ENCODE data around the gene CHST9.

DNA sequence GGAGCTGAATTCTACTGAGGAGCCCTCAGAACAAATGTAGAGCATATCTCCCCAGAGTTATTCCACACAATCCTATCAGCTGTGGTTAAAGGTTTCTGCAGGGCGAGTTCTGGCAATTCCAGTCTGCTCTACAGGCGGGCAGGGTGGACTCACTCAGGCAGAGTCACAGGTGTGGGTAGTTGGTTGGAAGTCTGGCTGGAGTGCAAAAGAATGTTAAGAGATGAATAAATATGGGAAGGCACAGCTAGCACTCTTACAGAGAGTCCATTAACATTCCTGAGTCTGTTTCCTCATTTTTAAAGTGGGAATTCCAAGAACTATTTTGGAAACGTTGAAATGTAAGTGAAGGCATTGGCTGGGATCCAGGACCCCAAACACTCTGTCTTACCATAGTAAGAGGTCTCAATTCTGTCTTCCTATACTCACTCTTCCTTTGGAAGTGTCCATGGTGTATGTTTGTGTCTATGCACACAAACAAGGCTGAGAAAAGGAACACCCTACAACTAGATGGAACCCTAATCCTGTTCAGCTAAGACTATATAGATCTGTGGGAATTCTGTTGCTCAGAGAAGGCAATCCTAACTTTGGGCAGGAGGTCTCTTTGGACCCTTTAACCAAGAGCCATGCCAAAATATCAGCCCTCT lies 256.3 kb downstream of the CHST9 start:
- TF ChIP-seq POLR2A (IDR thresholded peaks at IDR 0.05), result no peak
- TF ChIP-seq, protein P1, sequence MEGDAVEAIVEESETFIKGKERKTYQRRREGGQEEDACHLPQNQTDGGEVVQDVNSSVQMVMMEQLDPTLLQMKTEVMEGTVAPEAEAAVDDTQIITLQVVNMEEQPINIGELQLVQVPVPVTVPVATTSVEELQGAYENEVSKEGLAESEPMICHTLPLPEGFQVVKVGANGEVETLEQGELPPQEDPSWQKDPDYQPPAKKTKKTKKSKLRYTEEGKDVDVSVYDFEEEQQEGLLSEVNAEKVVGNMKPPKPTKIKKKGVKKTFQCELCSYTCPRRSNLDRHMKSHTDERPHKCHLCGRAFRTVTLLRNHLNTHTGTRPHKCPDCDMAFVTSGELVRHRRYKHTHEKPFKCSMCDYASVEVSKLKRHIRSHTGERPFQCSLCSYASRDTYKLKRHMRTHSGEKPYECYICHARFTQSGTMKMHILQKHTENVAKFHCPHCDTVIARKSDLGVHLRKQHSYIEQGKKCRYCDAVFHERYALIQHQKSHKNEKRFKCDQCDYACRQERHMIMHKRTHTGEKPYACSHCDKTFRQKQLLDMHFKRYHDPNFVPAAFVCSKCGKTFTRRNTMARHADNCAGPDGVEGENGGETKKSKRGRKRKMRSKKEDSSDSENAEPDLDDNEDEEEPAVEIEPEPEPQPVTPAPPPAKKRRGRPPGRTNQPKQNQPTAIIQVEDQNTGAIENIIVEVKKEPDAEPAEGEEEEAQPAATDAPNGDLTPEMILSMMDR (IDR thresholded peaks at IDR 0.05), result no peak

Data from adrenal gland (tissue), 5 donors.